ENCODE data around the gene OR7G2. TPM values are rescaled to one million over a fixed set of nuclear protein-coding genes. Genes with fewer than 3 reads are reported as not detected.
"Not testable (repeated sequence)": the region's sequence is repeated elsewhere in the genome, so short reads cannot be mapped to it uniquely, and the experiment has no call there.

Gene OR7G2
- total and polyA plus RNA-seq, 7 experiments from 2014 or later, result not detected

GRCh38 chr19:9060564-9061340 lies 46.5 kb downstream of the OR7G2 start:
- Mint-ChIP-seq H3K36me3 (no peaks in the 10 kb centered on the region), H3K9me3 (peaks cover 0 to 2% (median 0%) of the 10 kb centered on the region in 11 donors), H3K27me3 (peaks cover 0 to 3% (median 0%) of the 10 kb centered on the region in 5 donors), H3K27ac (no peak overlapping the region), H3K4me1 (peaks cover 0 to 2% (median 0%) of the 10 kb centered on the region in 7 donors), H3K4me3 (no peak overlapping the region)
- no peaks in the 10 kb centered on the region for H3K36me3 ChIP-seq (ENCODE audit: control insufficient read depth in 2 of 3, insufficient read depth in 3 of 3, low read length in 3 of 3)
- DNase-seq, result no peak
- ChIA-PET CTCF (no interaction called here), POLR2A (no interaction called here)
- H3K27me3 ChIP-seq (ENCODE audit: control insufficient read depth in 2 of 2, insufficient read depth in 2 of 2, low read length in 2 of 2), result no peaks in the 10 kb centered on the region
- H3K27ac ChIP-seq (ENCODE audit: low read depth, low read length), result no peak overlapping the region
- intact Hi-C loops (cut with micrococcal nuclease), result no loop called here
- no peaks in the 10 kb centered on the region for H3K9me3 ChIP-seq (ENCODE audit: control insufficient read depth in 2 of 3, low read length in 3 of 3)
- ATAC-seq, result no peak
- no peak overlapping the region for H3K4me3 ChIP-seq (ENCODE audit: low read length)
- H3K4me1 ChIP-seq (ENCODE audit: control insufficient read depth in 2 of 2, insufficient read depth in 2 of 2, low read length in 2 of 2), result no peaks in the 10 kb centered on the region

GRCh38 chr19:9058905-9059667 lies 48.2 kb downstream of the OR7G2 start:
- ChIA-PET CTCF (no interaction called here), POLR2A (no interaction called here)

GRCh38 chr19:9057505-9058258 lies 49.6 kb downstream of the OR7G2 start:
- CTCF ChIA-PET, result no interaction called here
- Histone ChIP-seq H3K27ac (ENCODE audit: low read depth, low read length) (no peak overlapping the region), H3K4me3 (ENCODE audit: low read length) (no peak overlapping the region), H3K9me3 (ENCODE audit: control insufficient read depth in 2 of 3, low read length in 3 of 3) (no peaks in the 10 kb centered on the region), H3K4me1 (ENCODE audit: control insufficient read depth in 2 of 2, insufficient read depth in 2 of 2, low read length in 2 of 2) (no peaks in the 10 kb centered on the region), H3K36me3 (ENCODE audit: control insufficient read depth in 2 of 3, insufficient read depth in 3 of 3, low read length in 3 of 3) (no peaks in the 10 kb centered on the region), H3K27me3 (ENCODE audit: control insufficient read depth in 2 of 2, insufficient read depth in 2 of 2, low read length in 2 of 2) (no peaks in the 10 kb centered on the region)
- Mint-ChIP-seq H3K4me3 (no peak overlapping the region), H3K36me3 (no peaks in the 10 kb centered on the region), H3K4me1 (peaks cover 0 to 2% (median 0%) of the 10 kb centered on the region in 7 donors), H3K27me3 (peaks cover 0 to 4% (median 3%) of the 10 kb centered on the region in 5 donors), H3K9me3 (peaks cover 0 to 2% (median 0%) of the 10 kb centered on the region in 11 donors), H3K27ac (no peak overlapping the region)
- ATAC-seq (no peak), DNase-seq (no peak)
- intact Hi-C loops (cut with micrococcal nuclease), result no loop called here
- POLR2A ChIA-PET, result no interaction called here

More at GRCh38 chr19:9058905-9059667, 48.2 kb downstream of the OR7G2 start:
- no peak overlapping the region for H3K4me3 ChIP-seq (ENCODE audit: low read length)
- no peaks in the 10 kb centered on the region for H3K4me1 ChIP-seq (ENCODE audit: control insufficient read depth in 2 of 2, insufficient read depth in 2 of 2, low read length in 2 of 2)
- no peak overlapping the region for H3K4me3 Mint-ChIP-seq
- no peak overlapping the region for H3K27ac Mint-ChIP-seq
- ATAC-seq, result no peak
- intact Hi-C loops (cut with micrococcal nuclease), result no loop called here
- peaks cover 0 to 2% (median 0%) of the 10 kb centered on the region in 11 donors for H3K9me3 Mint-ChIP-seq
- peaks cover 0 to 2% (median 0%) of the 10 kb centered on the region in 7 donors for H3K4me1 Mint-ChIP-seq
- H3K36me3 ChIP-seq (ENCODE audit: control insufficient read depth in 2 of 3, insufficient read depth in 3 of 3, low read length in 3 of 3), result no peaks in the 10 kb centered on the region
- peaks cover 0 to 4% (median 3%) of the 10 kb centered on the region in 5 donors for H3K27me3 Mint-ChIP-seq
- H3K27me3 ChIP-seq (ENCODE audit: control insufficient read depth in 2 of 2, insufficient read depth in 2 of 2, low read length in 2 of 2), result no peaks in the 10 kb centered on the region
- no peaks in the 10 kb centered on the region for H3K9me3 ChIP-seq (ENCODE audit: control insufficient read depth in 2 of 3, low read length in 3 of 3)
- DNase-seq, result no peak
- H3K36me3 Mint-ChIP-seq, result no peaks in the 10 kb centered on the region
- no peak overlapping the region for H3K27ac ChIP-seq (ENCODE audit: low read depth, low read length)

- POLR2A ChIA-PET; H3K4me1 ChIP-seq (ENCODE audit: control insufficient read depth in 2 of 2, insufficient read depth in 2 of 2, low read length in 2 of 2); H3K27ac ChIP-seq (ENCODE audit: low read depth, low read length); H3K9me3 Mint-ChIP-seq; H3K4me1 Mint-ChIP-seq; H3K27ac Mint-ChIP-seq; H3K27me3 ChIP-seq (ENCODE audit: control insufficient read depth in 2 of 2, insufficient read depth in 2 of 2, low read length in 2 of 2); H3K36me3 ChIP-seq (ENCODE audit: control insufficient read depth in 2 of 3, insufficient read depth in 3 of 3, low read length in 3 of 3); H3K36me3 Mint-ChIP-seq; DNase-seq; H3K4me3 ChIP-seq (ENCODE audit: low read length); H3K4me3 Mint-ChIP-seq; H3K9me3 ChIP-seq (ENCODE audit: control insufficient read depth in 2 of 3, low read length in 3 of 3); ATAC-seq; intact Hi-C loops (cut with micrococcal nuclease); CTCF ChIA-PET; H3K27me3 Mint-ChIP-seq: not testable (repeated sequence)
Measured at GRCh38 chr19:9056131-9056530, 51.1 kb downstream of the OR7G2 start.

GRCh38 chr19:9054765-9055164 lies 52.5 kb downstream of the OR7G2 start:
- H3K4me3 ChIP-seq (ENCODE audit: low read length), result no peak overlapping the region
- Mint-ChIP-seq H3K27ac (no peak overlapping the region), H3K4me3 (no peak overlapping the region), H3K9me3 (peaks cover 0 to 2% (median 0%) of the 10 kb centered on the region in 11 donors), H3K4me1 (no peaks in the 10 kb centered on the region), H3K36me3 (no peaks in the 10 kb centered on the region), H3K27me3 (peaks cover 0 to 4% (median 3%) of the 10 kb centered on the region in 5 donors)
- no peaks in the 10 kb centered on the region for H3K27me3 ChIP-seq (ENCODE audit: control insufficient read depth in 2 of 2, insufficient read depth in 2 of 2, low read length in 2 of 2)
- no peak for ATAC-seq
- H3K4me1 ChIP-seq (ENCODE audit: control insufficient read depth in 2 of 2, insufficient read depth in 2 of 2, low read length in 2 of 2), result no peaks in the 10 kb centered on the region
- POLR2A ChIA-PET, result no interaction called here
- H3K9me3 ChIP-seq (ENCODE audit: control insufficient read depth in 2 of 3, low read length in 3 of 3), result no peaks in the 10 kb centered on the region
- H3K27ac ChIP-seq (ENCODE audit: low read depth, low read length), result no peak overlapping the region
- no peak for DNase-seq
- CTCF ChIA-PET, result no interaction called here
- intact Hi-C loops (cut with micrococcal nuclease), result no loop called here
- no peaks in the 10 kb centered on the region for H3K36me3 ChIP-seq (ENCODE audit: control insufficient read depth in 2 of 3, insufficient read depth in 3 of 3, low read length in 3 of 3)

DNA sequence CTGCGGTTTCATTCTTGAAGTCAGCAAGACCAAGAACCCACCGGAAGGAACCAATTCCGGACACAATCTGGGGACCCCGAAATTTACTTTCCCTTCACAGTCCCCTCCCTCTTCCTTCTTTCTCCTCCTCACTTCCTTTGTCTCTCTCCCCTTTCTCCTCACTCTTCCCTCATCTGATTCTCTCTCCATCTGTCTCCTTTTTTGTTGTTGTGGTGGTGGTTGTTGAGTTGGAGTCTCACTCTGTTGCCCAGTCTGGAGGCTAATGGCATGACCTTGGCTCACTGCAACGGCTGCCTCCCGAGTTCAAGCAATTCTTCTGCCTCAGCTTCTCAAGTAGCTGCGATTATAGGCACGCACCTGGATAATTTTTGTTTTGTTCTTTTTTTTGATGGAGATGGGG lies 53.1 kb downstream of the OR7G2 start:
- CTCF ChIA-PET, result no interaction called here
- POLR2A ChIA-PET, result no interaction called here
- peaks cover 0 to 4% (median 3%) of the 10 kb centered on the region in 5 donors for H3K27me3 Mint-ChIP-seq
- H3K27ac Mint-ChIP-seq, result peak overlapping the region in 1 of 9 donors; percentile 67
- no peaks in the 10 kb centered on the region for H3K4me1 Mint-ChIP-seq
- Histone ChIP-seq H3K36me3 (ENCODE audit: control insufficient read depth in 2 of 3, insufficient read depth in 3 of 3, low read length in 3 of 3) (no peaks in the 10 kb centered on the region), H3K27me3 (ENCODE audit: control insufficient read depth in 2 of 2, insufficient read depth in 2 of 2, low read length in 2 of 2) (no peaks in the 10 kb centered on the region), H3K4me1 (ENCODE audit: control insufficient read depth in 2 of 2, insufficient read depth in 2 of 2, low read length in 2 of 2) (no peaks in the 10 kb centered on the region), H3K4me3 (ENCODE audit: low read length) (no peak overlapping the region), H3K27ac (ENCODE audit: low read depth, low read length) (no peak overlapping the region), H3K9me3 (ENCODE audit: control insufficient read depth in 2 of 3, low read length in 3 of 3) (no peaks in the 10 kb centered on the region)
- ATAC-seq (no peak), DNase-seq (no peak)
- H3K36me3 Mint-ChIP-seq, result no peaks in the 10 kb centered on the region
- peaks cover 0 to 2% (median 0%) of the 10 kb centered on the region in 11 donors for H3K9me3 Mint-ChIP-seq
- intact Hi-C loops (cut with micrococcal nuclease), result no loop called here
- no peak overlapping the region for H3K4me3 Mint-ChIP-seq
